HG03025 (cell line): ENCODE data around the gene FRMD4A.

Experiments
- ATAC-seq: cut with Tn5 transposase; IDR thresholded peaks from one replicate; pipeline ENCODE4 v1.9.1; 2021; ENCODE audit warnings: mild to moderate bottlenecking, moderate library complexity; ENCODE audit not compliant: unreplicated experiment, low FRiP score

The FRMD4A gene

DNA sequence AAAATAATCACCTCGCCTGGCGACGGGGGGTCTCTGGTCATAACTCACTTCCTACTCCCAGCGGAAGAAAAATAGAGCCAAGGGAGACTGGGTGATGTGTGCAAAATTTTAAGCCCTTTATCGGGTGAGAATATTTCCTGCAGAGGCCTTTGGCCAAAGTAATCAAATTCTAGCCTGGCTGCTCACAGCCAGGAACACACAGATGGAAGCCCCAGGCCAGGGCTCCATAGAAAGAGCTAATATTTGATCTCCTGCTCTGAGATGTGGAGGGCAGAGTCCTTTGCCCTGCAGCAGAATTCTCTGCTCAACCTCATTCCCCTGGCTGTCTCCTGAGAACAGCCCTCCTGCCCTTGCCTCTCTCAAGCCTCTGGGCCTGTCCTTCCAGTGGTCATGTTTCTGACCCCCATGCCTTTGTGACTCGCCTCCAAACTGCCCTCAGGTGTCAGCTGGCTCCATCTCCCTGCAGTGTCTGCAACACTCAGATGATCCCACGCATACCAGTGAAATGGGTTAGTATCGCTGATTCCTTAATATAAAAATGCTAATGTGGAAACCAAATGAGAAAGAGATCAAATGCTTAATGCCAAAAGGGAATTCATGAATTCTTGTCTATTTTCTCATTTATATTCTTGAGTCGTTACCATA is 34.5 kb downstream of the FRMD4A start:
- ATAC-seq, result no peak

GRCh38 chr10:14294347-14295059 is 36.2 kb downstream of the FRMD4A start:
- no peak for ATAC-seq

- ATAC-seq, result no peak
Observed at GRCh38 chr10:14293526-14293925, 37.2 kb downstream of the FRMD4A start.

- ATAC-seq, result no peak
Observed at GRCh38 chr10:14291296-14291695, 39.4 kb downstream of the FRMD4A start.

GRCh38 chr10:14285941-14286560 is 44.7 kb downstream of the FRMD4A start:
- ATAC-seq, result no peak

- ATAC-seq, result no peak
Observed at GRCh38 chr10:14282276-14282675, 48.4 kb downstream of the FRMD4A start.

GRCh38 chr10:14278533-14278932 is 52.2 kb downstream of the FRMD4A start:
- ATAC-seq, result no peak

GRCh38 chr10:14276210-14276609 is 54.5 kb downstream of the FRMD4A start:
- no peak for ATAC-seq

DNA sequence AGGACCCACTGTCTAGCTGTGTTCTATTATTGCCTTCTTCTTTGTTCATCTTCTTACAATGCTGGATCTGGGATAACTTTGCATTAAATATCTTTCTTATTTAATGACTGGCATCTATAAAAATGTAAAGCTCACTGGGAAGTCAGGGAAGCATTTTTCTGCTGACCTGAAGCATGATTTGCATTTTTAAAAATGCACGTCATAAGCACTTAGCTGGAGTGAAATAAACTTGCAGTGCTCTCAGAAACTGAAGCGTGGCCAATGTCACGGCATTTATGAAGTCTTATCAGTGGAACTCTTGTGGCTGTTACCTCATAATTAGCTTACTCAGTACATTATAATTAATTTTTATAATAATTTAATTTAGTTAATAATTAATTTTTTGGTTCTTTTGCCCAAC is 59.1 kb downstream of the FRMD4A start:
- no peak for ATAC-seq

GRCh38 chr10:14270370-14270769 is 60.4 kb downstream of the FRMD4A start:
- ATAC-seq, result no peak

DNA sequence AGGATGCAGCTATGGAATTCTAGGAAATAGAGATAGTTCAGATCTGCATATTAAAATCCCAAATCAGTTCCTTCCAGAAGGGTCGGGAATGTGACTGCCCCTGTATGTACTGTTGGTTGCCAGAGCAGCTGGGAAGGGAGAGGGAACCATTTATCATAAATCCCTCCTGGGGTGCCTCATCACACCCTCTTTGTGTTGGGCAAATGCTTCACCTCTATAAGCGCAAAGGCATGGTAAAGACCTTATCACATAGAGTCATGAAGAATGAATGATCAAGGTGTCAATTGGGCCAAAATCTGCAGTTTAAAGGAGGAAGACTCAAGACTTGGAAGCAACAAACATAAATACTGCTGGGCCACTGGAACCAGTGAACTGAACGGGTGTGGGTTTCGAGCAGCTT is 65.0 kb downstream of the FRMD4A start:
- no peak for ATAC-seq

- ATAC-seq, result no peak
Observed at GRCh38 chr10:14262836-14263425, 67.8 kb downstream of the FRMD4A start.

DNA sequence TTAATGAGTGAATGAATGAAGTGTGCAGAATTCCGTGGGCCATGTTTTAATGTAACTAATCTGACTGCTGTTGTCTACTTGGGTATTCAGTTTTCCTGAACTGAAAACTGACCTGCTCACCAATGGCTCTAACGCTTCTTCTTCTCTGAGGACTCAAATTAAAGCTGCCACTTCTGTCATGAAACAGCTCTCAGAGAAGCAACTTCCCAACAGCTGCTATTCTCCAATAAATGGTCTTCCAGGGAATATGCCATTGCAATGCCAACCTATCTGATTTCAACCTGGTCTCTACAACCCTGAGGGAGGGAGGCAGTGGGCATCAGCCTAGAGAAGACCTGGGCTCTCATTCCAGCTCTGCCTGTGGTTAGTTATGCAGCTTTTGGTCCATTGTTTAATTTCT is 69.4 kb downstream of the FRMD4A start:
- ATAC-seq, result no peak

DNA sequence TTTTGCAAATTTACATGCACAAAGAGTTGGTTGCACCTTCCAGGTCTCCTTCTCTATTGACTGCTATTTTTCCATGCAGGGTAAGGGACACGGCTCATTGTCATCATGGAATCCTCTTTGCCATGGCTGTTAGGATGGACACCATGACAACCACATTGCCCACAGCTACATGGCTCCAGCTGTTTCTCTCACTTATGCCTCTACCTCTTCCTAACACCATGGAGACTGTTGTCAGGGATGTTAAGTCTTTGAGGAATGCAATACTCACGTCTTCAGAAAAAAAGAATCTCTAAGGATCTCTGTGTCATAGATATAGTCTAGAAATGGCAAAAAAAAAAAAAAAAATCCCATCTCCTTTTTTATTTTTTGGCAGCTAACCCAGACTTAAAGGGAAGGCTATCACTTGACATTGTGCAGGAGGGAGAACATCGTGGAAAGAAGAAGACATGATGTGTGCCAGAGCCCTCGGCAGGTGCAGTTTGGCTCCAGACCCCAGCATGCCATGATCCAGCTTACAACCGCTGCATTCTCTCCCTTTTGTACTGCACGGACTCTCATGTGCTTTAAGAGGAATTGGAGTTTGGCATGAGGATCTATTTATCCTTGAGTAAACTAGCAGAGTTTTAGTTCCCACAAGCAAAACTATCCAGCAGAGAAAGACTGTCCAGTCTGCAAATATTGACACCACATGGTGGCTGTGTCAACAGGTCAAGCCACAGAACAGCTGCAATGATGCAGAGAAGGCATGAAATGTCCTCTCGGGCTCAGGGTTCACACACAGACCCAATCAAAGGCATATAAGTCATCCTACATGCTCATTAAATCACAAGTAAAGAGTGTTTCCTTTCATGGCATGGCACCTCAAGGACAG is 70.8 kb downstream of the FRMD4A start:
- ATAC-seq, result no peak

DNA sequence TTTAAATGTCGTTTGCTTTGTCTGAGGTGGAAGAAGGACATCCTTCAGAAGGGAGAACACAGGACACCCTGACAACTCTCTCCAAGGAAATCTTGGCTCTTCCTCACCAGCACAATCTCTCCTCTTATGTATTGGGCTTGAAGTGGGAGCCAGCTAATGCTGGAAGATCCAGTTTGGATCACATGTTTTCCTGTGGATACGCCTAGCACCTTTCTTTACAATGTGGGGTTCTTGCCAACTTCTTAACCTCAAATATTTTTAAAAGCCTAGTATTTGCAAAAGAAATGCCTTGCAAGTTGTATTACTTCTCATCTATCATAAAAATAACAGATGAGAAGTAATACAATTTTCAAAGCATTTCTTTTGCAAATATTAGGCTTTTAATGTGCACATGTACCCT is 76.4 kb downstream of the FRMD4A start:
- no peak for ATAC-seq

DNA sequence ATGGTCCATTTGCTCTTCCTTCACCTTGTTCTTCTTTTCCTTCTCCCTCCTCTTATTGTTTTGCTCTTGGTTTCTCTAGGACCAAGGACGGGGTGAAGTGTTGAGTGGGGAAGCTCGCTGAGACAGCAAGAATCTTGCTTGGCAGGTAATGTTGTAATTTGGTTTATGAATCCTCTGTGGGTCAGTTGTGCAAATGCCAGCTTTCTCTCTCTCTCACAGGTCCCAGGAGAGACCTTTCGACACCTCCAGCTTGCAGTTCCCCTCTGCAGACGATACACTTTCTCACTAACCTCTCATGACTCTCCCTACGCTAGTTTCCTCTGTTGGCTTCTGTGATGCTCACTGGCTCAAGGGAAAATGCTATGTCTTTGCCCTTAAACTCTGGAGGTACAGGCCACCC is 77.0 kb downstream of the FRMD4A start:
- ATAC-seq, result no peak

DNA sequence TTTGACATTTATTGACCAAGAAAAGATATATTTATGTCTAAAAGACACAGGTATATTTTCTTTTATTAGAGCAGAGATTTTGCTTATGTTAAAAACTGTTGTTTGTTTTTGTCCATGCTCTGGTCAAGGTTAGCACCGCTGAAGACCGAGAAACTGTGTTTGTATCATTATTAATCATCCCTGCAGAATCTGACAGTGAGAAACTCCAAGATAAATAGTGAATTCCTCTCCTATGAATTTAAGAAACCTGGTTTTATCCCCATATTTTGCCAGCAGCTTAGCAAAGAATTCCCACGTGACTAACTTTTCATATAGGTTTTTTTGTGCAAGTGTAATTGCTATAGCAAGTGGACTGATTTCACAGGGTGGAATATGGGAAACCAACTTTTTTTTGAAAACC is 77.6 kb downstream of the FRMD4A start:
- ATAC-seq, result no peak

DNA sequence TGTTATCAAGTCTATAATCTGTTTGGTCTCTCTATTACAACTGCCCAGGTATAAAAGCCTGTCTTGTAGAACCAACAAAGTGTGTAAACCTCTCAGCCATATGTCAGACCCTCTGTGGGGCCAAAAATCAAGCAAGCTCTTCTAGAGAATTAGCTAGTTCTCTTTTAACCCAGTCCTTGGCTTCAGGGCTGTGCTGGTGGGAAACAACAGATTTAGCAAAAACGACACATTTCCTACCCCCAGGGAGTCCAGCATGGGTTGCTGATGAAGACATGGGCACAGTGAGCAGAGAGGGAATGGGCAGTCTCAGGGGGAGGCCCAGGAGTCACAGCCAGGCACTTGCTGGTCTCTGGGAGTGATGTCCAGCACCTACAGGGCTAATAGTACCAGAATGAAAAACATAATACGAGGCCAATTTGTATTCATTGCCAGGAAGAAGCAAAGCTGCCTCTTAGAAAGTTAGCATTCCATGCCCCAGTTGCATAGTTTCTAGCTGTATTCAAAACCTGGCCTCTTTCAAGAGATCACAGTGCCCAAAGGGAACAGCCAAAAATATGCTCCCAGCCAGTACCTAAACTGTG is 80.1 kb downstream of the FRMD4A start:
- no peak for ATAC-seq

- no peak for ATAC-seq
Observed at GRCh38 chr10:14247377-14248116, 83.2 kb downstream of the FRMD4A start.

- no peak for ATAC-seq
Observed at GRCh38 chr10:14244801-14245211, 85.9 kb downstream of the FRMD4A start.
